HepG2 (cell line): ENCODE results near the gene DCST2. TPM values are rescaled to one million over a fixed set of nuclear protein-coding genes. Genes with fewer than 3 reads are reported as not detected.

ENCODE experiments used
- AGO1 ChIP-seq: fragments of 200-400 bp; formaldehyde crosslinking; IDR thresholded peaks from 2 replicates; pipeline ENCODE4 v1.6.1; 2017; ENCODE audit warnings: mild to moderate bottlenecking, low read depth, low read length, moderate library complexity; ENCODE audit not compliant: poor library complexity, severe bottlenecking
- ATF2 ChIP-seq: sonication (generic); formaldehyde crosslinking; IDR thresholded peaks from 2 replicates; pipeline ENCODE4 v1.4.0; 2020; ENCODE audit warnings: missing genetic modification reagents
- ATF3 ChIP-seq: sonication (generic); formaldehyde crosslinking; IDR thresholded peaks from 2 replicates; pipeline ENCODE4 v1.4.0; 2020; ENCODE audit warnings: missing genetic modification reagents
- ELF3 ChIP-seq: IDR thresholded peaks from 2 replicates; pipeline ENCODE4 v1.6.1; 2016; ENCODE audit warnings: missing genetic modification reagents, missing compliant biosample characterization
- EP300 ChIP-seq, 3 experiments: sonication (generic) in 1 of 3; formaldehyde crosslinking in 1 of 3; IDR thresholded peaks; 2 replicates each; pipeline versions ENCODE4 v1.5.1 to v1.6.1; 2011 to 2020; ENCODE audit warnings: low read depth in 2 of 3, low read length in 2 of 3, borderline replicate concordance in 1 of 3, improper control_type of control experiment in 1 of 3, mild to moderate bottlenecking in 1 of 3, missing genetic modification reagents in 1 of 3, moderate library complexity in 1 of 3
- PATZ1 ChIP-seq: sonication (generic); formaldehyde crosslinking; IDR thresholded peaks from 2 replicates; pipeline ENCODE4 v1.4.0; 2020; ENCODE audit warnings: missing genetic modification reagents
- POLR2A ChIP-seq, 2 experiments: IDR thresholded peaks; 2 replicates each; pipeline ENCODE4 v1.6.1; 2011; ENCODE audit warnings: low read depth in 2 of 2, low read length in 2 of 2, mild to moderate bottlenecking in 1 of 2, moderate library complexity in 1 of 2; ENCODE audit not compliant: insufficient read depth in 1 of 2
- SUZ12 ChIP-seq: fragments of 150-350 bp; IDR thresholded peaks from 2 replicates; pipeline ENCODE4 v1.6.1; 2014; ENCODE audit warnings: low read depth, low read length
- TFAP4 ChIP-seq: sonication (generic); IDR thresholded peaks from 2 replicates; pipeline ENCODE4 v1.6.1; 2016; ENCODE audit warnings: low read depth, borderline replicate concordance
- TFE3 ChIP-seq: IDR thresholded peaks from 2 replicates; pipeline ENCODE4 v1.6.1; 2016
- ZFY ChIP-seq: sonication (generic); formaldehyde crosslinking; IDR thresholded peaks from 2 replicates; pipeline ENCODE4 v1.4.0; 2020; ENCODE audit warnings: missing genetic modification reagents
- ZNF33A ChIP-seq: sonication (generic); formaldehyde crosslinking; IDR thresholded peaks from 2 replicates; pipeline ENCODE4 v1.5.1; 2020; ENCODE audit warnings: missing genetic modification reagents, mild to moderate bottlenecking, moderate library complexity, borderline replicate concordance
- ZNF33B ChIP-seq: sonication (generic); formaldehyde crosslinking; IDR thresholded peaks from 2 replicates; pipeline ENCODE4 v1.5.1; 2020; ENCODE audit warnings: mild to moderate bottlenecking, missing genetic modification reagents
- ZNF687 ChIP-seq: sonication (generic); formaldehyde crosslinking; IDR thresholded peaks from 2 replicates; pipeline ENCODE4 v1.5.1; 2020; ENCODE audit warnings: mild to moderate bottlenecking, missing genetic modification reagents, moderate library complexity
- polyA plus RNA-seq, 8 experiments: library from polyadenylated mRNA; depleted of rRNA in 3 of 8; stranded (reverse) in 7 of 8; unstranded in 1 of 8; fragments of >200 nt; fragmentation: Illumina TruSeq in 4 of 8; extraction: Trizol in 4 of 8; gene quantifications; 2 replicates each; pipeline versions ENCODE4 v1.2.1 to v1.2.3, GENCODE V29; 2011 to 2016; ENCODE audit warnings: low read depth in 4 of 8, missing spikeins in 1 of 8, mixed read lengths in 1 of 8; ENCODE audit not compliant: insufficient read depth in 1 of 8
- total RNA-seq, 5 experiments: library from RNA; depleted of rRNA; stranded (reverse); fragments of >200 nt; fragmentation: Illumina TruSeq; extraction: Trizol; gene quantifications; 2 replicates each; pipeline ENCODE4 v1.2.3, GENCODE V29; 2016; ENCODE audit warnings: low read depth in 1 of 5

Gene DCST2
- total and polyA plus RNA-seq, 2 of the 13 experiments (the other 11 are each of a cell fraction or from before 2014, with no cell fraction given) = 0.74 TPM; not detected in 1

GRCh38 chr1:155044812-155045657 lies 11.5 kb upstream of the DCST2 start (continued):
- TF ChIP-seq ZNF687 (CRISPR knock-in tag) (peak; percentile 58), EP300 (IDR thresholded peaks at IDR 0.05; ENCODE audit: low read depth in 2 of 2, low read length in 2 of 2) (no peak), EP300 (CRISPR knock-in tag; IDR thresholded peaks at IDR 0.05; ENCODE audit: borderline replicate concordance) (no peak), ZNF33B (CRISPR knock-in tag) (no peak), ATF2 (CRISPR knock-in tag) (peak; percentile 58; the same call in 1 of the 2 replicates), ATF3 (CRISPR knock-in tag) (peak; percentile 47; the same call in 1 of the 2 replicates), POLR2A (IDR thresholded peaks at IDR 0.05; ENCODE audit: insufficient read depth in 1 of 2, low read depth in 2 of 2, low read length in 2 of 2) (no peak), TFE3 (CRISPR knock-in tag) (no peak), ZFY (no peak), AGO1 (no peak), TFAP4 (peak; percentile 80; the same call in 1 of the 2 replicates), SUZ12 (no peak), PATZ1 (CRISPR knock-in tag) (peak; percentile 47), ELF3 (CRISPR knock-in tag) (peak; percentile 58), ZNF33A (no peak)
